Measurements from ENCODE around the gene TIAM2.

DNA sequence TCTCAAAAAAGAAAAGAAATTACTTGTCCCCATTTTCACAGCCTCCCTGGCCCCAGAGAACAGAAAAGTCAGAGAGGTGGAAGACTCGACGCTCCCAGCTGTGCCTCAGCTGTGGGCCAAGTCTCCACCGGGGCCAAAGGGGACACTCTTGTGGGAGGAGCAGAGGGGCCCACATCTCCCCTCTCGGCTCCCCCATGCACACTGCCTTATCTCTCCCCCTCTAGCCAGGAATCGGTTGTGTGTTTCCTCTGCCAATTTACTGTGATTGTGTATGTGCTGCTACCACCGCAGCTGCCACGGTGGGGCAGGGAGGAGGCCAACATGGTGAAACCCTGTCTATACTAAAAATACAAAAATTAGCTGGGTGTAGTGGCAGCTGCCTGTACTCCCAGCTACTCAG is 8.4 kb downstream of the TIAM2 start:
- TF ChIP-seq POLR2A (IDR thresholded peaks at IDR 0.05), result no peak
- TF ChIP-seq, protein P1, sequence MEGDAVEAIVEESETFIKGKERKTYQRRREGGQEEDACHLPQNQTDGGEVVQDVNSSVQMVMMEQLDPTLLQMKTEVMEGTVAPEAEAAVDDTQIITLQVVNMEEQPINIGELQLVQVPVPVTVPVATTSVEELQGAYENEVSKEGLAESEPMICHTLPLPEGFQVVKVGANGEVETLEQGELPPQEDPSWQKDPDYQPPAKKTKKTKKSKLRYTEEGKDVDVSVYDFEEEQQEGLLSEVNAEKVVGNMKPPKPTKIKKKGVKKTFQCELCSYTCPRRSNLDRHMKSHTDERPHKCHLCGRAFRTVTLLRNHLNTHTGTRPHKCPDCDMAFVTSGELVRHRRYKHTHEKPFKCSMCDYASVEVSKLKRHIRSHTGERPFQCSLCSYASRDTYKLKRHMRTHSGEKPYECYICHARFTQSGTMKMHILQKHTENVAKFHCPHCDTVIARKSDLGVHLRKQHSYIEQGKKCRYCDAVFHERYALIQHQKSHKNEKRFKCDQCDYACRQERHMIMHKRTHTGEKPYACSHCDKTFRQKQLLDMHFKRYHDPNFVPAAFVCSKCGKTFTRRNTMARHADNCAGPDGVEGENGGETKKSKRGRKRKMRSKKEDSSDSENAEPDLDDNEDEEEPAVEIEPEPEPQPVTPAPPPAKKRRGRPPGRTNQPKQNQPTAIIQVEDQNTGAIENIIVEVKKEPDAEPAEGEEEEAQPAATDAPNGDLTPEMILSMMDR (IDR thresholded peaks at IDR 0.05), result no peak

Measured in adrenal gland (tissue), 5 donors.